K562 (cell line): ENCODE measurements around the gene ABCC11. TPM values are rescaled to one million over a fixed set of nuclear protein-coding genes. Genes with fewer than 3 reads are reported as not detected.

ENCODE experiments used
- ATAC-seq: fragments of 200-7000 bp; cut with Tn5 transposase; 3 replicates; pipeline ENCODE4 v1.9.1; 2020; ENCODE audit warnings: moderate library complexity
- BruUV-seq: library from RNA; stranded (reverse); fragments of 400-500 nt; replicated peaks from 2 replicates; lab custom pipeline; 2021; lab: Mats Ljungman, UMichigan
- CTCF ChIA-PET: fragments of 300-600 bp; formaldehyde crosslinking; extraction: SDS; loops from one replicate; lab custom pipeline; 2021; ENCODE audit warnings: low intra/inter-chr PET ratio; lab: Yijun Ruan, JAX
- POLR2A ChIA-PET: fragments of 300-600, 350-650 bp; sonication (Branson Sonifier 250); formaldehyde crosslinking; extraction: SDS; loops from one replicate; lab custom pipeline; 2021; ENCODE audit warnings: antibody characterized with exemption, inconsistent platforms; lab: Yijun Ruan, JAX
- DNase-seq, 4 experiments: peaks; one replicate each; pipeline versions ENCODE4 v3.0.0 to v3.0.0-alpha.2; 2011 to 2018; ENCODE audit warnings: low spot score in 3 of 4, mixed read lengths in 3 of 4; ENCODE audit errors: extremely low read depth in 1 of 4
- FAIRE-seq: peaks from 2 replicates; lab custom pipeline; 2011; peaks lifted over from hg19 to GRCh38; lab: Jason Lieb, UNC
- H2AFZ ChIP-seq: 2 replicates; pipeline ENCODE4 v1.6.0; 2011; ENCODE audit warnings: low read depth, low read length, control low read depth, inconsistent platforms
- H3K27ac ChIP-seq: fragments of 200-600 bp; 3 replicates; pipeline ENCODE4 v1.8.0; 2011; ENCODE audit warnings: low read depth, mild to moderate bottlenecking, control low read depth, inconsistent platforms, low read length, moderate library complexity, mixed read lengths; ENCODE audit errors: extremely low read depth
- H3K27me3 ChIP-seq, 2 experiments: fragments of 300-600 bp in 1 of 2; 2 replicates in 1 of 2; 3 replicates in 1 of 2; pipeline versions ENCODE4 v1.6.0 to v1.8.0; 2011; ENCODE audit warnings: inconsistent platforms in 2 of 2, low read length in 2 of 2, mild to moderate bottlenecking in 1 of 2, mixed read lengths in 1 of 2, moderate library complexity in 1 of 2; ENCODE audit not compliant: control insufficient read depth in 2 of 2, insufficient read depth in 2 of 2
- H3K36me3 ChIP-seq: fragments of 300-600 bp; 3 replicates; pipeline ENCODE4 v1.8.0; 2011; ENCODE audit warnings: mild to moderate bottlenecking, low read length, inconsistent platforms; ENCODE audit not compliant: control insufficient read depth, insufficient read depth
- H3K4me1 ChIP-seq, 2 experiments: fragments of 200-600 bp in 1 of 2; replicated peaks in 1 of 2; 2 replicates in 1 of 2; 3 replicates in 1 of 2; pipeline versions ENCODE4 v1.5.1 to v1.8.0; 2011; ENCODE audit warnings: inconsistent platforms in 2 of 2, low read length in 2 of 2, mild to moderate bottlenecking in 1 of 2, mixed read lengths in 1 of 2, moderate library complexity in 1 of 2; ENCODE audit not compliant: control insufficient read depth in 2 of 2, insufficient read depth in 2 of 2
- H3K4me2 ChIP-seq: 2 replicates; pipeline ENCODE4 v1.6.1; 2011; ENCODE audit warnings: low read length, control low read depth, inconsistent platforms, mixed read lengths; ENCODE audit not compliant: insufficient read depth
- H3K4me3 ChIP-seq: fragments of 200-600 bp; sonication (generic), shearing (Covaris generic); 2 replicates; pipeline ENCODE4 v1.5.1; 2016; ENCODE audit warnings: control low read depth, inconsistent platforms
- H3K79me2 ChIP-seq: fragments of 200-600 bp; 3 replicates; pipeline ENCODE4 v1.8.0; 2011; ENCODE audit warnings: low read length, inconsistent platforms; ENCODE audit not compliant: control insufficient read depth, insufficient read depth
- H3K9ac ChIP-seq, 2 experiments: 2 replicates each; pipeline versions ENCODE4 v1.6.0 to v1.6.1; 2011; ENCODE audit warnings: low read depth in 2 of 2, low read length in 2 of 2, control low read depth in 1 of 2, inconsistent platforms in 1 of 2, mild to moderate bottlenecking in 1 of 2, mixed read lengths in 1 of 2; ENCODE audit not compliant: insufficient read depth in 1 of 2
- H3K9me1 ChIP-seq: one replicate; pipeline ENCODE4 v1.6.0; 2011; ENCODE audit warnings: inconsistent platforms, mild to moderate bottlenecking, low read length, moderate library complexity; ENCODE audit not compliant: control insufficient read depth, insufficient read depth
- H3K9me3 ChIP-seq: replicated peaks from 2 replicates; pipeline ENCODE4 v1.5.1; 2011; ENCODE audit warnings: low read depth, low read length, inconsistent platforms; ENCODE audit not compliant: control insufficient read depth, insufficient read depth
- H4K20me1 ChIP-seq: replicated peaks from 2 replicates; pipeline ENCODE4 v1.6.1; 2011; ENCODE audit warnings: low read length, inconsistent platforms, mixed read lengths; ENCODE audit not compliant: control insufficient read depth, insufficient read depth
- BHLHE40 ChIP-seq: IDR thresholded peaks from 2 replicates; pipeline ENCODE4 v1.6.1; 2011; ENCODE audit warnings: low read length, improper control_type of control experiment
- CBX2 ChIP-seq: fragments of 200-600 bp; sonication (generic); IDR thresholded peaks from one replicate; pipeline ENCODE4 v1.6.1; 2012; ENCODE audit warnings: mild to moderate bottlenecking, low read length, inconsistent platforms; ENCODE audit not compliant: insufficient read depth, poor library complexity, severe bottlenecking
- KAT8 ChIP-seq: fragments of 450-650 bp; IDR thresholded peaks from 2 replicates; pipeline ENCODE4 v1.6.1; 2016; ENCODE audit warnings: low read depth, mild to moderate bottlenecking
- NR1H2 ChIP-seq: sonication (generic); formaldehyde crosslinking; IDR thresholded peaks from 2 replicates; pipeline ENCODE4 v1.4.0; 2020; ENCODE audit warnings: mild to moderate bottlenecking, missing genetic modification reagents
- SIX5 ChIP-seq, 2 experiments: IDR thresholded peaks; 2 replicates each; pipeline ENCODE4 v1.6.1; 2011; ENCODE audit warnings: low read length in 2 of 2, borderline replicate concordance in 1 of 2, low read depth in 1 of 2, mild to moderate bottlenecking in 1 of 2, moderate library complexity in 1 of 2; ENCODE audit not compliant: insufficient read depth in 1 of 2
- THRAP3 ChIP-seq: fragments of 450-650 bp; IDR thresholded peaks from 2 replicates; pipeline ENCODE4 v1.6.1; 2016; ENCODE audit warnings: mild to moderate bottlenecking, inconsistent platforms, borderline replicate concordance
- WGBS: fragments of 100-300 bp; shearing (Covaris generic); methylation state at CpG from one replicate; pipeline ENCODE4 v1.1.6; 2016; ENCODE audit warnings: low coverage, mixed read lengths; ENCODE audit not compliant: insufficient coverage; ENCODE audit errors: missing lambda C conversion rate; 5-methylcytosine and 5-hydroxymethylcytosine counted together
- in situ Hi-C: fragments of 300-500 bp; cut with MboI; formaldehyde crosslinking; loops from 4 replicates; pipeline ENCODE4 v1.15.0; 2018; ENCODE audit warnings: inconsistent platforms, mixed read lengths
- intact Hi-C: fragments of 100-400 bp; cut with micrococcal nuclease; formaldehyde crosslinking; loops from 2 replicates; pipeline ENCODE4 v1.14.2; 2022
- polyA plus RNA-seq, 8 experiments: library from polyadenylated mRNA; depleted of rRNA in 4 of 8; stranded (reverse) in 5 of 8; unstranded in 3 of 8; fragments of >200 nt; fragmentation: Nextera tagmentation in 2 of 8; fragmentation: Illumina TruSeq in 1 of 8; extraction: Ambion mirVana in 2 of 8; extraction: Trizol in 1 of 8; gene quantifications; 2 replicates each; pipeline versions ENCODE4 v1.2.1 to v1.2.3, GENCODE V29; 2011 to 2014; ENCODE audit warnings: inconsistent platforms in 1 of 8, missing spikeins in 1 of 8
- total RNA-seq, 7 experiments: library from RNA; depleted of rRNA in 6 of 7; stranded (reverse); fragments of >200 nt in 6 of 7; fragmentation: Illumina TruSeq in 2 of 7; extraction: Trizol in 2 of 7; gene quantifications; 2 replicates each; pipeline versions ENCODE4 v1.2.1 to v1.2.3, GENCODE V29; 2011 to 2021; ENCODE audit warnings: low replicate concordance in 1 of 7
- TF ChIP-seq, protein P1 (sequence below): fragments of 250-450 bp; sonication (Bioruptor Pico); IDR thresholded peaks from 2 replicates; pipeline ENCODE4 v1.8.0; 2021; ENCODE audit warnings: moderate library complexity, mild to moderate bottlenecking, inconsistent platforms
- TF ChIP-seq, protein P2 (sequence below): fragments of 450-650 bp; IDR thresholded peaks from 2 replicates; pipeline ENCODE4 v1.6.1; 2014; ENCODE audit warnings: low read depth, mild to moderate bottlenecking, moderate library complexity, borderline replicate concordance

ABCC11 gene
- total and polyA plus RNA-seq, 9 of the 15 experiments (the other 6 are each of a cell fraction or from before 2014, with no cell fraction given), result 0.04 to 0.14 (median 0.04) TPM; not detected in 6

DNA sequence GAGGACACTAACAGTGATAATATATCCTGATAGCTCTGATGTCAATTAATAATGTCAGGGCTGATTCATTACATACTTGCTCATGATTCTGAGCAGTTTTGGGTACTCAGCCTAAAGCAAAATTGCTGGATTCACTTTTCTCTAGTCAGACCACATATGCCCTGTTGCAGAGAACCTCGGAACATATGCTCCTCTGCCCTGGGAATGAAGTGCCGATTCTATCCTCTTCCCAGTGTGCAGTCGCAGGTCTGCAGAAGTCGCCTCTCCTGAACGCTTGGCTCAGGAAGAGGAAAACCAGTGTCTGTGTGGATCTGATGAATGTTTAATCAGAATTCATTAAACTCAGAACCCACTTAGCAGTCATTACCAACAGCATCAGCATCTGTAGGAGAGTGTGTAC lies 126.1 kb downstream of the ABCC11 start:
- Histone ChIP-seq H3K4me2 (no peak overlapping the region), H3K79me2 (no peaks in the 10 kb centered on the region), H3K4me1 (peaks cover 10 to 12% of the 10 kb centered on the region in 2 experiments; a peak in 3 of 5 replicates), H3K9ac (no peak overlapping the region), H3K36me3 (no peaks in the 10 kb centered on the region), H3K4me3 (no peak overlapping the region), H3K27me3 (peaks cover 0 to 12% of the 10 kb centered on the region in 2 experiments; a peak in 1 of 5 replicates), H3K9me1 (no peaks in the 10 kb centered on the region), H2AFZ (no peak overlapping the region), H3K27ac (no peak overlapping the region), H4K20me1 (0 out of 2 replicates have a peak, but pooled peaks cover 2% of the 10 kb centered on the region), H3K9me3 (no peaks in the 10 kb centered on the region)
- ChIA-PET POLR2A (no interaction called here), CTCF (no interaction called here)
- WGBS, result 2% methylated on average over 5 of the region's 5 CpGs
- intact Hi-C loops (no loop called here), in situ Hi-C loops (no loop called here)
- no TSS peak for BruUV-seq
- ATAC-seq (no peak), DNase-seq (no peak), FAIRE-seq (no peak)
- TF ChIP-seq KAT8 (no peak), BHLHE40 (no peak), THRAP3 (no peak), NR1H2 (CRISPR knock-in tag) (no peak), SIX5 (IDR thresholded peaks at IDR 0.05; ENCODE audit: borderline replicate concordance in 1 of 2, insufficient read depth in 1 of 2, low read depth in 1 of 2, low read length in 2 of 2) (no peak), CBX2 (no peak)
- TF ChIP-seq, protein P1, sequence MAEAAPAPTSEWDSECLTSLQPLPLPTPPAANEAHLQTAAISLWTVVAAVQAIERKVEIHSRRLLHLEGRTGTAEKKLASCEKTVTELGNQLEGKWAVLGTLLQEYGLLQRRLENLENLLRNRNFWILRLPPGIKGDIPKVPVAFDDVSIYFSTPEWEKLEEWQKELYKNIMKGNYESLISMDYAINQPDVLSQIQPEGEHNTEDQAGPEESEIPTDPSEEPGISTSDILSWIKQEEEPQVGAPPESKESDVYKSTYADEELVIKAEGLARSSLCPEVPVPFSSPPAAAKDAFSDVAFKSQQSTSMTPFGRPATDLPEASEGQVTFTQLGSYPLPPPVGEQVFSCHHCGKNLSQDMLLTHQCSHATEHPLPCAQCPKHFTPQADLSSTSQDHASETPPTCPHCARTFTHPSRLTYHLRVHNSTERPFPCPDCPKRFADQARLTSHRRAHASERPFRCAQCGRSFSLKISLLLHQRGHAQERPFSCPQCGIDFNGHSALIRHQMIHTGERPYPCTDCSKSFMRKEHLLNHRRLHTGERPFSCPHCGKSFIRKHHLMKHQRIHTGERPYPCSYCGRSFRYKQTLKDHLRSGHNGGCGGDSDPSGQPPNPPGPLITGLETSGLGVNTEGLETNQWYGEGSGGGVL (CRISPR knock-in tag), result no peak
- TF ChIP-seq, protein P2, sequence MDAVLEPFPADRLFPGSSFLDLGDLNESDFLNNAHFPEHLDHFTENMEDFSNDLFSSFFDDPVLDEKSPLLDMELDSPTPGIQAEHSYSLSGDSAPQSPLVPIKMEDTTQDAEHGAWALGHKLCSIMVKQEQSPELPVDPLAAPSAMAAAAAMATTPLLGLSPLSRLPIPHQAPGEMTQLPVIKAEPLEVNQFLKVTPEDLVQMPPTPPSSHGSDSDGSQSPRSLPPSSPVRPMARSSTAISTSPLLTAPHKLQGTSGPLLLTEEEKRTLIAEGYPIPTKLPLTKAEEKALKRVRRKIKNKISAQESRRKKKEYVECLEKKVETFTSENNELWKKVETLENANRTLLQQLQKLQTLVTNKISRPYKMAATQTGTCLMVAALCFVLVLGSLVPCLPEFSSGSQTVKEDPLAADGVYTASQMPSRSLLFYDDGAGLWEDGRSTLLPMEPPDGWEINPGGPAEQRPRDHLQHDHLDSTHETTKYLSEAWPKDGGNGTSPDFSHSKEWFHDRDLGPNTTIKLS, result no peak
